H9 (cell line): ENCODE data around the gene ADGRF5. TPM values are rescaled to one million over a fixed set of nuclear protein-coding genes. Genes with fewer than 3 reads are reported as not detected.

Experiments used
- DNase-seq: peaks from one replicate; pipeline ENCODE4 v3.0.0-alpha.2; 2017
- H2AFZ ChIP-seq: one replicate; pipeline ENCODE4 v1.6.1; 2013; ENCODE audit warnings: mild to moderate bottlenecking, low read length, control low read depth, moderate library complexity
- H2AK5ac ChIP-seq: 2 replicates; pipeline ENCODE4 v1.6.1; 2013; ENCODE audit warnings: low read length, control low read depth, mixed read lengths; ENCODE audit not compliant: insufficient read length
- H2BK120ac ChIP-seq: one replicate; pipeline ENCODE4 v1.6.1; 2013; ENCODE audit warnings: low read depth, mild to moderate bottlenecking, low read length, control low read depth, inconsistent platforms; ENCODE audit not compliant: poor library complexity, severe bottlenecking
- H2BK12ac ChIP-seq: 2 replicates; pipeline ENCODE4 v1.6.1; 2013; ENCODE audit warnings: low read length, control low read depth, mixed read lengths, low read depth; ENCODE audit not compliant: insufficient read length
- H2BK15ac ChIP-seq: 2 replicates; pipeline ENCODE4 v1.6.1; 2013; ENCODE audit warnings: low read depth, low read length, control low read depth
- H2BK20ac ChIP-seq: one replicate; pipeline ENCODE4 v1.6.1; 2013; ENCODE audit warnings: low read depth, mild to moderate bottlenecking, low read length, control low read depth, inconsistent platforms; ENCODE audit not compliant: poor library complexity, severe bottlenecking
- H2BK5ac ChIP-seq: 2 replicates; pipeline ENCODE4 v1.6.1; 2013; ENCODE audit warnings: low read length, control low read depth, mixed read lengths; ENCODE audit not compliant: insufficient read length
- H3K14ac ChIP-seq: 2 replicates; pipeline ENCODE4 v1.6.1; 2013; ENCODE audit warnings: low read length, control low read depth; ENCODE audit not compliant: insufficient read depth
- H3K18ac ChIP-seq: 2 replicates; pipeline ENCODE4 v1.6.1; 2013; ENCODE audit warnings: low read depth, mild to moderate bottlenecking, mixed read lengths, low read length, control low read depth; ENCODE audit not compliant: insufficient read length
- H3K23ac ChIP-seq: 2 replicates; pipeline ENCODE4 v1.6.1; 2013; ENCODE audit warnings: low read length, control low read depth, mixed read lengths, low read depth; ENCODE audit not compliant: insufficient read length
- H3K23me2 ChIP-seq: 2 replicates; pipeline ENCODE4 v1.6.1; 2013; ENCODE audit warnings: low read depth, mild to moderate bottlenecking, mixed read lengths, low read length, control low read depth; ENCODE audit not compliant: insufficient read length, poor library complexity, severe bottlenecking
- H3K27ac ChIP-seq: 2 replicates; pipeline ENCODE4 v1.5.1; 2013; ENCODE audit warnings: low read length, control low read depth, mixed read lengths, low read depth; ENCODE audit not compliant: insufficient read length
- H3K27me3 ChIP-seq: 2 replicates; pipeline ENCODE4 v1.6.1; 2013; ENCODE audit warnings: low read length, control low read depth, inconsistent platforms; ENCODE audit not compliant: insufficient read depth
- H3K4ac ChIP-seq: 2 replicates; pipeline ENCODE4 v1.6.1; 2013; ENCODE audit warnings: low read depth, mild to moderate bottlenecking, control low read depth, inconsistent platforms, low read length, moderate library complexity
- H3K4me1 ChIP-seq: 2 replicates; pipeline ENCODE4 v1.6.1; 2013; ENCODE audit warnings: low read length, control low read depth, inconsistent platforms; ENCODE audit not compliant: insufficient read depth
- H3K4me2 ChIP-seq: 2 replicates; pipeline ENCODE4 v1.6.1; 2013; ENCODE audit warnings: low read length, control low read depth, mixed read lengths; ENCODE audit not compliant: insufficient read length, insufficient read depth
- H3K56ac ChIP-seq: 2 replicates; pipeline ENCODE4 v1.6.1; 2013; ENCODE audit warnings: low read depth, mild to moderate bottlenecking, mixed read lengths, low read length, control low read depth; ENCODE audit not compliant: insufficient read length
- H3K79me1 ChIP-seq: 2 replicates; pipeline ENCODE4 v1.6.1; 2013; ENCODE audit warnings: low read depth, mild to moderate bottlenecking, moderate library complexity, low read length, control low read depth, inconsistent platforms; ENCODE audit not compliant: insufficient read depth, poor library complexity, severe bottlenecking
- H3K79me2 ChIP-seq: 2 replicates; pipeline ENCODE4 v1.6.1; 2013; ENCODE audit warnings: low read length, control low read depth, inconsistent platforms; ENCODE audit not compliant: insufficient read depth
- H3K9ac ChIP-seq: 2 replicates; pipeline ENCODE4 v1.6.1; 2013; ENCODE audit warnings: low read length, control low read depth, mixed read lengths; ENCODE audit not compliant: insufficient read length; ENCODE audit errors: extremely low read depth
- H3K9me3 ChIP-seq: one replicate; pipeline ENCODE4 v1.6.1; 2013; ENCODE audit warnings: low read depth, low read length, inconsistent platforms; ENCODE audit not compliant: control insufficient read depth
- H3T11ph ChIP-seq: one replicate; pipeline ENCODE4 v1.6.1; 2013; ENCODE audit warnings: mild to moderate bottlenecking, low read length, control low read depth, inconsistent platforms
- H4K20me1 ChIP-seq: one replicate; pipeline ENCODE4 v1.6.1; 2013; ENCODE audit not compliant: control insufficient read depth, insufficient read length, insufficient read depth
- H4K5ac ChIP-seq: 2 replicates; pipeline ENCODE4 v1.6.1; 2013; ENCODE audit warnings: low read depth, mild to moderate bottlenecking, mixed read lengths, low read length, control low read depth; ENCODE audit not compliant: insufficient read length
- H4K8ac ChIP-seq: replicated peaks from 2 replicates; pipeline ENCODE4 v1.6.1; 2013; ENCODE audit warnings: low read length, control low read depth, mixed read lengths, low read depth; ENCODE audit not compliant: insufficient read length
- H4K91ac ChIP-seq: 2 replicates; pipeline ENCODE4 v1.6.1; 2013; ENCODE audit warnings: low read depth, mild to moderate bottlenecking, moderate library complexity, mixed read lengths, low read length, control low read depth; ENCODE audit not compliant: insufficient read length
- H3K27ac Mint-ChIP-seq, 3 experiments: 2 replicates in 2 of 3; 3 replicates in 1 of 3; pipeline ENCODE4 v1.8.0; 2020 to 2021; ENCODE audit warnings: mixed read lengths in 3 of 3, mild to moderate bottlenecking in 1 of 3, moderate library complexity in 1 of 3
- H3K27me3 Mint-ChIP-seq: 2 replicates; pipeline ENCODE4 v1.8.0; 2021; ENCODE audit warnings: low read depth, mild to moderate bottlenecking, moderate library complexity, mixed read lengths
- H3K36me3 Mint-ChIP-seq, 3 experiments: 2 replicates in 2 of 3; 3 replicates in 1 of 3; pipeline ENCODE4 v1.8.0; 2020 to 2021; ENCODE audit warnings: low read depth in 3 of 3, mixed read lengths in 3 of 3; ENCODE audit not compliant: insufficient read depth in 1 of 3
- H3K4me1 Mint-ChIP-seq, 2 experiments: 2 replicates each; pipeline ENCODE4 v1.8.0; 2020; ENCODE audit warnings: mixed read lengths in 2 of 2
- H3K4me3 Mint-ChIP-seq, 2 experiments: 2 replicates in 1 of 2; 3 replicates in 1 of 2; pipeline ENCODE4 v1.8.0; 2020 to 2021; ENCODE audit warnings: mild to moderate bottlenecking in 2 of 2, mixed read lengths in 2 of 2, moderate library complexity in 1 of 2
- H3K9me3 Mint-ChIP-seq, 2 experiments: 2 replicates in 1 of 2; 3 replicates in 1 of 2; pipeline ENCODE4 v1.8.0; 2020; ENCODE audit warnings: mild to moderate bottlenecking in 2 of 2, mixed read lengths in 2 of 2, moderate library complexity in 1 of 2
- CTCF ChIP-seq: fragments of 200-600 bp; sonication (generic); conservative IDR thresholded peaks from 3 replicates; pipeline ENCODE4 v1.8.0; 2021; ENCODE audit warnings: antibody characterized with exemption, mild to moderate bottlenecking
- WGBS: extraction: QIAGEN DNeasy Blood & Tissue Kit; methylation state at CpG from one replicate; pipeline ENCODE4 v1.1.7; 2013; ENCODE audit warnings: missing lambda C conversion rate, low lambda C conversion rate, mixed read lengths; ENCODE audit not compliant: insufficient read length; ENCODE audit errors: extremely low coverage; 5-methylcytosine and 5-hydroxymethylcytosine counted together
- total RNA-seq: library from RNA; stranded (reverse); gene quantifications from 2 replicates; pipeline ENCODE4 v1.2.1, GENCODE V29; 2021

ADGRF5 gene
- total RNA-seq, 1 experiment from 2014 or later: not detected

DNA sequence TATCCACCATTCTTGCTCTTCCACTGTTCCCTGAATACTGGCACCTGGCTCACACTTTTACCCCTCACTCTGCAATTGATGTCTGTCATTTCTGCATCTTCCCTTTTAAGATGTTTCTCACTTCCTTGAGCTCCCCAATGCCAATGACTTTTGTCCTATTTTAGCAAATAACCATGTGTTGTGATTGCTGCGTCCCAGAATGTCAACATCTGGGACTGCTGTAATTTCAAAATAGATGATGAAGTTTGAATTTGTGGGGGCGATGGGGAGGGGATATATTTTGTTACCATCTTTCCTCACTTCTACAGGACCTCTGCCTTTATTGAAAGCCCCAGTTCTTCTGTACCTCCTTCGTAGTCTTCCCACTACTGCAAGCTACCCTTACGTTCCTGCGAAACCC is 40.0 kb upstream of the ADGRF5 start:
- Mint-ChIP-seq H3K4me3 (no peak overlapping the region), H3K27me3 (no peaks in the 10 kb centered on the region), H3K36me3 (no peaks in the 10 kb centered on the region), H3K9me3 (no peaks in the 10 kb centered on the region), H3K4me1 (peaks cover 6% of the 10 kb centered on the region in 2 experiments), H3K27ac (no peak overlapping the region)
- no peak overlapping the region for H2BK12ac ChIP-seq
- H3T11ph ChIP-seq: no peak overlapping the region
- H3K4me1 ChIP-seq: no peaks in the 10 kb centered on the region; the same call in 1 of the 2 replicates
- no peak overlapping the region for H2BK15ac ChIP-seq
- H3K79me1 ChIP-seq: no peaks in the 10 kb centered on the region
- no peak overlapping the region for H3K9ac ChIP-seq
- H4K8ac ChIP-seq: no peak overlapping the region
- no peak overlapping the region for H4K5ac ChIP-seq
- no peak overlapping the region for H2AK5ac ChIP-seq
- no peak for DNase-seq
- no peaks in the 10 kb centered on the region for H3K23me2 ChIP-seq
- TF ChIP-seq CTCF: no peak
- H3K18ac ChIP-seq: no peak overlapping the region
- H3K23ac ChIP-seq: no peak overlapping the region
- WGBS: no CpG with 5 or more reads among the region's 5 CpGs
- no peaks in the 10 kb centered on the region for H3K27me3 ChIP-seq
- no peak overlapping the region for H2BK5ac ChIP-seq
- H3K27ac ChIP-seq: no peak overlapping the region
- H3K4me2 ChIP-seq: no peak overlapping the region
- no peak overlapping the region for H2BK20ac ChIP-seq
- H2BK120ac ChIP-seq: no peak overlapping the region
- no peak overlapping the region for H3K56ac ChIP-seq
- H4K91ac ChIP-seq: no peak overlapping the region
- no peaks in the 10 kb centered on the region for H3K9me3 ChIP-seq
- H3K4ac ChIP-seq: no peak overlapping the region
- H3K14ac ChIP-seq: no peak overlapping the region
- no peaks in the 10 kb centered on the region for H3K79me2 ChIP-seq
- no peaks in the 10 kb centered on the region for H4K20me1 ChIP-seq
- no peak overlapping the region for H2AFZ ChIP-seq
